Neural crest cell (in vitro differentiated cells): ENCODE measurements around the gene EFHD1. TPM values are rescaled to one million over a fixed set of nuclear protein-coding genes. Genes with fewer than 3 reads are reported as not detected.
"Not testable (repeated sequence)": the region's sequence is repeated elsewhere in the genome, so short reads cannot be mapped to it uniquely, and the experiment has no call there.

Experiments used
- DNase-seq: peaks from one replicate; pipeline ENCODE4 v3.0.0; 2021; ENCODE audit warnings: low read depth, mixed read lengths, low spot score
- H3K27ac Mint-ChIP-seq: one replicate; pipeline ENCODE4 v1.8.0; 2021; ENCODE audit warnings: mild to moderate bottlenecking, mixed read lengths; ENCODE audit not compliant: unreplicated experiment
- H3K27me3 Mint-ChIP-seq: 2 replicates; pipeline ENCODE4 v1.8.0; 2021; ENCODE audit warnings: low read depth, mild to moderate bottlenecking, mixed read lengths
- H3K36me3 Mint-ChIP-seq: 2 replicates; pipeline ENCODE4 v1.8.0; 2021; ENCODE audit warnings: low read depth, mild to moderate bottlenecking, mixed read lengths
- H3K4me1 Mint-ChIP-seq: 2 replicates; pipeline ENCODE4 v1.8.0; 2021; ENCODE audit warnings: mixed read lengths
- H3K4me3 Mint-ChIP-seq: one replicate; pipeline ENCODE4 v1.8.0; 2021; ENCODE audit warnings: mild to moderate bottlenecking, mixed read lengths
- H3K9me3 Mint-ChIP-seq: 2 replicates; pipeline ENCODE4 v1.8.0; 2021; ENCODE audit warnings: mixed read lengths
- total RNA-seq: library from RNA; stranded (reverse); gene quantifications from 2 replicates; pipeline ENCODE4 v1.2.1, GENCODE V29; 2021
- TF ChIP-seq, protein P1 (sequence below): fragments of 200-600 bp; sonication (generic); conservative IDR thresholded peaks from 2 replicates; pipeline ENCODE4 v1.5.0; 2021; ENCODE audit warnings: antibody characterized with exemption, mild to moderate bottlenecking

EFHD1 gene
- total RNA-seq, 1 donor from 2014 or later = 4.1 TPM

DNA sequence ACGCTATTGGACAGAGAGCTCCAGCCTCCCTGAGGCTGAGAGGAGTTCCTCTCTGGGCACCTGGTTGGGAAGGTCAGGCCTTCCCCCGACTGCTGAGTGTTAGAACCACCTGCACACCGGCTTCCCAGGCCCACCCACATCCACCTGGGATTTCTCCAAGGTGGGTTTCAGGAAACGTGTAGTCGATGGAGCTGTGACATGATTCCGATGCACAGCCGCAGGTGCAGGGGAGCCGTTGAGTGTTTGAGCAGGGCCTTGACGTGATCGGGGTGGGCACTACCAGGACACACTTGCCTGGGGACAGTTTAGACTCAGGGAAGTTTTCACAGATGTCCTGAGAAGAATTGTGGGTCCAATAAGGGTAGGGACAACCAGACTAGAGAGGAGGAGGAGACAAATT is 42.0 kb downstream of the EFHD1 start:
- no peak for DNase-seq
- Mint-ChIP-seq H3K27me3 (no peaks in the 10 kb centered on the region), H3K4me1 (no peaks in the 10 kb centered on the region), H3K36me3 (no peaks in the 10 kb centered on the region), H3K9me3 (no peaks in the 10 kb centered on the region), H3K4me3 (no peak overlapping the region), H3K27ac (no peak overlapping the region)
- TF ChIP-seq, protein P1, sequence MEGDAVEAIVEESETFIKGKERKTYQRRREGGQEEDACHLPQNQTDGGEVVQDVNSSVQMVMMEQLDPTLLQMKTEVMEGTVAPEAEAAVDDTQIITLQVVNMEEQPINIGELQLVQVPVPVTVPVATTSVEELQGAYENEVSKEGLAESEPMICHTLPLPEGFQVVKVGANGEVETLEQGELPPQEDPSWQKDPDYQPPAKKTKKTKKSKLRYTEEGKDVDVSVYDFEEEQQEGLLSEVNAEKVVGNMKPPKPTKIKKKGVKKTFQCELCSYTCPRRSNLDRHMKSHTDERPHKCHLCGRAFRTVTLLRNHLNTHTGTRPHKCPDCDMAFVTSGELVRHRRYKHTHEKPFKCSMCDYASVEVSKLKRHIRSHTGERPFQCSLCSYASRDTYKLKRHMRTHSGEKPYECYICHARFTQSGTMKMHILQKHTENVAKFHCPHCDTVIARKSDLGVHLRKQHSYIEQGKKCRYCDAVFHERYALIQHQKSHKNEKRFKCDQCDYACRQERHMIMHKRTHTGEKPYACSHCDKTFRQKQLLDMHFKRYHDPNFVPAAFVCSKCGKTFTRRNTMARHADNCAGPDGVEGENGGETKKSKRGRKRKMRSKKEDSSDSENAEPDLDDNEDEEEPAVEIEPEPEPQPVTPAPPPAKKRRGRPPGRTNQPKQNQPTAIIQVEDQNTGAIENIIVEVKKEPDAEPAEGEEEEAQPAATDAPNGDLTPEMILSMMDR = no peak

DNA sequence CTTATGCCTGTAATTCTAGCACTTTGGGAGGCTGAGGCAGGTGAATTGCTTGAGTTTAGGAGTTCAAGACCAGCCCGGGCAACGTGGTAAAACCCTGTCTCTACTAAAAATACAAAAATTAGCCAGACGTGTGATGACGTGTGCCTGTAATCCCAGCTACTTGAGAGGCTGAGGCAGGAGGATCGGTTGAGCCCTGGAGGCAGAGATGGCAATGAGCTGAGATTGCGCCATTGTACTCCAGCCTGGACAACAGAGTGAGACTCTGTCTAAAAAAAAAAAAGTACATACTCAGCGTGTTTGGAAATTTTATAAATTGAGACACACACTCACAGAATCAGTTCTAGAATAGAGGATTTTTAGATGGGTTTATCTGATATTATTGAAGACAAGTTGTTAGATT is 46.6 kb downstream of the EFHD1 start:
- no peaks in the 10 kb centered on the region for H3K9me3 Mint-ChIP-seq
- no peaks in the 10 kb centered on the region for H3K4me1 Mint-ChIP-seq
- H3K4me3 Mint-ChIP-seq = no peak overlapping the region
- no peak for DNase-seq
- TF ChIP-seq, protein P1 = no peak
- peaks cover 3% of the 10 kb centered on the region for H3K27me3 Mint-ChIP-seq
- H3K36me3 Mint-ChIP-seq = no peaks in the 10 kb centered on the region
- no peak overlapping the region for H3K27ac Mint-ChIP-seq

DNA sequence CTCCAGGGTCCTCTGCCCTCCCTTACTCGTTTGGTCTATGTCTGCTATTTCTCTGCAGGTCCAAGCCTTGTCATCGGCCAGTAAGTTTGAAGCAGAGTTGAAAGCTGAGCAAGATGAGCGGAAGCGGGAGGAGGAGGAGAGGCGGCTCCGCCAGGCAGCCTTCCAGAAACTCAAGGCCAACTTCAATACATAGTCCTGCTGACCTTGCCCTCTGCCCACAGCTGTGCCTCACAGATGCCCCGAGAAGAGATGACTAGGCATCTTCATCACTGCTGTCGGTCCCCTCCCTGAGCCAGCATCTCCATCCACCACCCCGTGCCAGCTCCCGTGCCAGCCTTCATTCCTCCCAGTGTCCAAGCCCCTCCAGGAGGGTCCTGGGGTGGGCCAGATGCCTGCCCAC is 48.1 kb downstream of the EFHD1 start:
- Mint-ChIP-seq H3K9me3 (no peaks in the 10 kb centered on the region), H3K27me3 (peaks cover 3% of the 10 kb centered on the region), H3K4me1 (no peaks in the 10 kb centered on the region), H3K27ac (no peak overlapping the region), H3K4me3 (no peak overlapping the region), H3K36me3 (no peaks in the 10 kb centered on the region)
- TF ChIP-seq, protein P1 = no peak
- DNase-seq = no peak

DNA sequence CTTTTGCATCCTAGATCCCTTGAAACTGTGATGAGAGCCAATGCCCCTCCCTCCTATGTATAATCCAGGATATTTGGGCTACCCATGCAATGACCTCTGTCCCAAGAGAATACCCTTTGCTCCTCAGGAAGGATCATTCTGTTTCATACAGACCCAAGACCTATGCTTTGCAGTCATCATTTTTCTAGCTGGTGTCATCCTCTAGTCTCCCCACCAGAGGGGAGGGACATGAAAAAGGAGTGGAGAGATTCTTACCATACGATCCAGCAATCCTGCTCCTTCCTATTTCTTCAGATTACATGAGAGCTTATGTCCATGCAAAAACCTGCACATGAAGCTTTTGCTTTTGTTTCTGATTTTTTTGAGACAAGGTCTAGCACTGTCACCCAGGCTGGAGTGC is 50.0 kb downstream of the EFHD1 start:
- H3K9me3 Mint-ChIP-seq = no peaks in the 10 kb centered on the region
- no peaks in the 10 kb centered on the region for H3K36me3 Mint-ChIP-seq
- no peak for DNase-seq
- H3K4me1 Mint-ChIP-seq = no peaks in the 10 kb centered on the region
- H3K27ac Mint-ChIP-seq = no peak overlapping the region
- peaks cover 3% of the 10 kb centered on the region for H3K27me3 Mint-ChIP-seq
- H3K4me3 Mint-ChIP-seq = no peak overlapping the region
- TF ChIP-seq, protein P1 = no peak

DNA sequence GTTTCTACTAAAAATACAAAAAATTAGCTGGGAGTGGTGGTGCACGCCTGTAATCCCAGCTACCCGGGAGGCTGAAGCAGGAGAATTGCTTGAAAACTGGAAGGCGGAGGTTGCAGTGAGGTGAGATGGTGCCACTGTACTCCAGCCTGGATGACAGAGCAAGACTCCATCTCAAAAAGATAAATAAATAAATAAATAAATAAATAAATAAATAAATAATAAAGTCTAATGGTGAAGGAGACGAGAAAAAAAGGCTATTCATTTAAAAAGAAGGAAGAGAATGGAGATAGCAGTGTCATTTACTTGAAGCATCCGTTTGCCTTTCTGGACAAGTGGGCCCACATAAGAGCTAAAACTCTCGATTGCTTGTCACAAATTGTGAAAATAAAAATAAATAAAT is 52.0 kb downstream of the EFHD1 start:
- DNase-seq, H3K4me1 Mint-ChIP-seq, H3K27ac Mint-ChIP-seq, H3K36me3 Mint-ChIP-seq, H3K4me3 Mint-ChIP-seq, H3K27me3 Mint-ChIP-seq, H3K9me3 Mint-ChIP-seq: not testable (repeated sequence)

DNA sequence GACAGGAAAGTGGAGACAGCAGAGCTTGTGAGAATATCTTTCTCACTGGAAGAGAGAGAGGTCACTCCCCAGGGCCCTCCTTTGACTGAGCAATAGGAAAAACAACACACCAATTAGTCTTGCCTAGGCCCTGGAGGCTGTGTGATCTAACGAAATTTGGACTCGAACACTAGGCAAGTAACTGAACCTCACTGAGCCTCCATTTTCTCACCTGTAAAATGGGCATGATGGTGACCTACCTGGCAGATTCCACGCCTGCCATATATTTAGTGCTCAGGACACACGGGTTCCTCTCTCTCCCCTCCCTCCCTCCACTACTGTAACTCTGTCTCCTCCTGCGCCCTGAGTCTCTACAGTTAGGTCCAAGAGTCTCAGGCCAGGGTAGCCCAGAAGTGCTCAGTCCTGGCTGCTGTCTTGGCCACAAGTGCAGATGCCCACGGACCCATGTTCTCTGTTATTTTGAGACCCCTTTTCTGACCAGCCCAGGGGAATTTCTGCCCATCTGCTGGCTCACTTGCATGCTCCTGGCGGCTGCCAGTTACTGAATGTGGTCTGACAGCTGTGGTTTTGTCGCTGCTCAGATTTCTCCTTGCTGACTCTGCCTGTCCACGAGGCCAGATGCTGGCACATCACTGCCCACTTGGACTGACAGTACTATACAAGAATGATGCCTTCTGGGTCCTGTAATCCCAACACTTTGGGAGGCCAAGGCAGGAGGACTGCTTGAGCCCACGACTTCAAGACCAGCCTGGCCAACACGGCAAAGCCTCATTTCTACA is 54.2 kb downstream of the EFHD1 start:
- Mint-ChIP-seq H3K4me1 (no peaks in the 10 kb centered on the region), H3K27ac (no peak overlapping the region), H3K4me3 (no peak overlapping the region), H3K36me3 (no peaks in the 10 kb centered on the region), H3K9me3 (no peaks in the 10 kb centered on the region), H3K27me3 (peaks cover 3% of the 10 kb centered on the region)
- no peak for DNase-seq
- TF ChIP-seq, protein P1 = no peak
